ENCODE results near the gene TTC38.
A peak's percentile ranks its signal among the peaks of the same experiment; 100 is the strongest.
"Not testable (repeated sequence)": the region's sequence is repeated elsewhere in the genome, so short reads cannot be mapped to it uniquely, and the experiment has no call there.

Gene TTC38

DNA sequence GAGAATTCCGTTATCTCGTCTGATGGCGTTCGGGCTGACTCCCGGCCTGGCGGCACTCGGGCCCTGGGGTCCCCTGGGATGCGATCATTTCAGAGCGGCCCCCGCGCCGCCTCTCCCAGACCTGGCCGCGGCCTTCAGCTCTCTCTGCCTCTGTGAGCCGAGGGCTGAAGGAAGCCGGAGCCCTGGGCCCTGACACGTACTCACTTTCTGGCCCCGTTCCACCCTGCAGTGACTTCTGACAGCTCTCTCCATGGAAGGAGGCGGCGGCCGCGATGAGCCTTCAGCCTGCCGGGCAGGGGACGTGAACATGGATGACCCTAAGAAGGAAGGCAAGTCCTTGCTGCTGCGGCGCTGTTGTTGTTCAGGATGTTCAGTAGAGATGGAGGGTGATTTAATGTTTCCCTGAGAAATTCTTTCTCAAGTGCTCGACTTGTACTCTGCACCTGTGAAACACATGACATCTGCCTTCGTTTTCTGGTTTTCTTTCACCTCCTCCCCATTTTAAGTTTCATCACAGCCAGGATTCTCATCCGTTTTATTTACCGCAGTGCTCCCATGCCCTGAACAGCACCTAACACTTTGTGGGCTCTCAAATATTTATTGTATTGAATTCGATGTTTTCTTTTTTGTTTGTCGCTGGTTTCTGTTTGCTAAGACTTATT is 29.5 kb downstream of the TTC38 start:
- DNase-seq: peak; percentile 19

DNA sequence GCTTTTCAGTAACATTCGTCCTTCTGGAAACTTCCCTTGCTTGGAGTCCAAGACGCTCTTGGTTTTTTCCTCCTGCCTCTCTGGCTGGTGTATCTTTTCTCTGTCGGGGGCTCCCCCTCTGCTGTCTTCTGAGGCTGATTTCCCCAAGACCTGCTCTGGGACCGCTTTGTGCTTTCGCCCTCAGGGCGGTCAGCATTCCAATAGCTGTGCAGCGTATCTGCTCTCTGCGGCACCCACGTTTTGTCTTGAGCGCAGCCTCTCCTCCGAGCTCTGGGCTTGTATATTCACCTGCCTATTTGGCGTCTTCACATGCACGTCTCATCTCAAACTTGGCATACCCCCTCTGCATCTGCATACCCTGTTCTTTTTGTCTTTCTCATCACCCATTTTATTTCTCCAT is 31.3 kb downstream of the TTC38 start:
- no peak for DNase-seq

- no peak for DNase-seq
Observed at GRCh38 chr22:46300491-46300890, 32.7 kb downstream of the TTC38 start.

- DNase-seq: no peak
Observed at GRCh38 chr22:46303347-46303965, 35.6 kb downstream of the TTC38 start.

- DNase-seq: no peak
Observed at GRCh38 chr22:46308283-46308988, 40.6 kb downstream of the TTC38 start.

DNA sequence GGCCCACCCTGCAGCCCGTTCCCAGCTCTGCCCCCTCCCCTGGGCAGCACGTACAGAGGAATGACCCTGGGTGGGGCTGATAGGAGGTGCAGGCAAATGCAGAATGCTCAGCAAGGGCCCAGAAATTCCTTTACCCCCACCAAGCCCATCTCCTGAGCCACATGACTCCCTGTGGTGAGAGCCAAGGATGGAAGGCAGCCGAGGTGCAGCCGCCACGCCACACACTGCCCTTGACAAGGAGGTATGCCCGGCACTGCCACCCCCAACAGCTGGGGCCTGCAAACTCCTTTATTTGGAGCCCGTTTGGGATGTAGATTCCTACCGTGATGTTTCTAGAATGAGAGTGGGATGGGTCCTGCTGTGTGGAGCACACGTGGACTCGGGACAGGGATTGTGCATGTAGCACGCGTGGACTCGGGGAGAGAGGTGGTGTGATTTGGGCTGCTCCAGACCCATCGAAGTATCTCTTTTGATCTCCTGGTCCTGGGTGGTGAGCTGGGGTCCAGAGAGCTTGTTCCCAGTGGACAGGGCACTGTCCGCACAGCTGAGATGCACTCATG is 41.8 kb downstream of the TTC38 start:
- no peak for DNase-seq

- DNase-seq: no peak
Observed at GRCh38 chr22:46312056-46312455, 44.2 kb downstream of the TTC38 start.

GRCh38 chr22:46312848-46313247 is 45.0 kb downstream of the TTC38 start:
- not testable (repeated sequence) for DNase-seq

GRCh38 chr22:46315976-46316375 is 48.2 kb downstream of the TTC38 start:
- DNase-seq: no peak

DNA sequence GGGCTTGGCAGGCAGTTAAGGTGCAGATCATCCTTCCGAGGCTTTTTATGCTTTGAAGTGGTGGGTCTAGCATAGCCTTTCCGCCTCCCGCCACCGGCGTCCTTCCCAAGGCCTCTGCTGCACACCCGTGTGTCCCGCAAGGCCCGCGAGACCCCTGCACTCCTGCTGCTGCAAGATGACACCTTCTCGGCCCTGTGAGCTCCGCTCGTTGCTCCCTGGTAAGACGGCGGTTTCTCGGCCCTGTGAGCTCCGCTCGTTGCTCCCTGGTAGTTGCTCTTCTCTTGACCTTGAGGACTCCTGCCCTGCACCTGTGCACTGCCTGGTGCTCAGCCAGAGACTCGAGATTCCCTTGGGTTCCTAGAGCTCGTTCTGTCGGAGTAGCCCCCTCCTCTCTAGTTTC is 49.8 kb downstream of the TTC38 start:
- no peak for DNase-seq

DNA sequence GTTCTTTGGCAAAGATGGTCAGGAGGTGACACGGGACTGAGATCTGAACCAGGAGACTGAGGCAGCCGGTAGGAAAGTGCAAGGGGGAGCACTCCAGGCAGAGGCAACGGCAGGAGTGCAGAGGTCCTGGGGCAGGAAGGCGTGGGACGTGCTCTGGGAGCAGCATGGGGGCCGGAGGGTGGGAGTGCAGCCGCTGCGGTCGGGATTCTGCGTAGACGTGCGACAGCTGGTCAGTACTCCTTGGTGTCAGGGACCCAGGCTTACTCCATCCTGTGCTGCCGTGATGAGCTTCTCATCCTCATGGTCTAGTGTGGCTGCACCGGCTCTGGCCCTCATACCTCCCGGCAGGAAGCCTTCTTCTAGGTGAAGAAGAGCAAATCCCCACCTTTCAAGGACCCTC is 50.8 kb downstream of the TTC38 start:
- DNase-seq: no peak

- no peak for DNase-seq
Observed at GRCh38 chr22:46319319-46319718, 51.5 kb downstream of the TTC38 start.

- no peak for DNase-seq
Observed at GRCh38 chr22:46320166-46320710, 52.4 kb downstream of the TTC38 start.

- DNase-seq: no peak
Observed at GRCh38 chr22:46320716-46321386, 53.0 kb downstream of the TTC38 start.

DNA sequence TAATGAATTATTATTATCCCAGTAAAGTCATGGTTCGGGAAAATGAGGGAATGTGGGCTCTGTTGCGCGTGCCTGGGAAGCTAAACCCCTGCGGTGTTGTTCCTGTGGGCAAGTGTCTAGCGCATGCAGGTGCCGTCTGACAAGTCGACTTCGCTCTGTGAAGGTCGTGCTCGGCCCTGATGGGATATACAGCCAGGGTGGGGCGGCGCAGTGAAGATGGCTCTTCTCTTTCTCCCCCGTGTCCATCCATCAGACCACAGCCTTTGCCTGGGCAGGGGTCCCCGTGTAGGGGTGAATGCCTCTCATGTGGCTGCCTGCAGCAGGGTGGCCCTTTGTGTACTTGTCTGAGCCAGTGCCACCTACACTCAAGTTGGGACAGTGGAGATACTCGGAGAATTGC is 54.9 kb downstream of the TTC38 start:
- DNase-seq: no peak

DNA sequence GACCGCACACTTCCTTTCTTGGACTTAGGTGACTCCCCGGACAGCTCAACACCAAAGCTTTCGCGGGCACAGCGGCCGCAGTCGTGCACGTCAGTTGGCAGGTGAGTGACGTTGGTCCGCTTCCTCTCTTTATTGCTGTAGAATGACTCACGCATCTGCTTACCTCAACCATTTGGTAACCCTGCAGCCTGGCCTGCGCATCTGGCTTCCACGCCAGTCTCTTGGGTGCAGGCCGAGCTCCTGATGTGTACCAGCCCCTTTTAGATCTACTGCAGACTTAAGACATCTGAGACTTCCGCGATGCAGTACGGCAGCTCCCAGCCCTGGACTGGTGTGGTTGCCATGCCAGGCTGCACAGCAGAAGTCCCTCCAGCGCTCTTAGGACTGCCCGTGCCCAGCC is 55.4 kb downstream of the TTC38 start:
- no peak for DNase-seq

- DNase-seq: no peak
Observed at GRCh38 chr22:46326066-46326680, 58.4 kb downstream of the TTC38 start.

GRCh38 chr22:46327691-46328465 is 60.1 kb downstream of the TTC38 start:
- no peak for DNase-seq

- DNase-seq: no peak
Observed at GRCh38 chr22:46328797-46329196, 61.0 kb downstream of the TTC38 start.

GRCh38 chr22:46329616-46330015 is 61.8 kb downstream of the TTC38 start:
- no peak for DNase-seq

DNA sequence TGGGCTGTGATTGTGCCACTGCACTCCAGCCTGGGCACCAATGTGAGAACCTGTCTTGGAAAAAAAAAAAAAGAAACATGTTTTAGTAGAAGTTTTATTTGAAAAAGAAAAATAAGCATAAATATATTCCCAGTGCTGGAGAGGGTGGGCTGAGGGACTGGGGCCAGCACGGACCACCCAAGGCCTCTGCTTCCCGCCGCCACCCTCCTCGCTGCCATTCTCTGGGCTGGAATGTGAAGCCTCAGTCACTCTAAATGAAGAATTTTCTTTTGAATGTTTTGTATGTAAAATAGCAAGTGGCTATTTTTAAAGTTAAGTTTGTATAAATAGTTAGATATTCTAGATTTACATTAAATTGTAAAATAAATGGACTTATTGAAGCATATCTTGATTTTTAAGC is 62.6 kb downstream of the TTC38 start:
- DNase-seq: no peak

DNA sequence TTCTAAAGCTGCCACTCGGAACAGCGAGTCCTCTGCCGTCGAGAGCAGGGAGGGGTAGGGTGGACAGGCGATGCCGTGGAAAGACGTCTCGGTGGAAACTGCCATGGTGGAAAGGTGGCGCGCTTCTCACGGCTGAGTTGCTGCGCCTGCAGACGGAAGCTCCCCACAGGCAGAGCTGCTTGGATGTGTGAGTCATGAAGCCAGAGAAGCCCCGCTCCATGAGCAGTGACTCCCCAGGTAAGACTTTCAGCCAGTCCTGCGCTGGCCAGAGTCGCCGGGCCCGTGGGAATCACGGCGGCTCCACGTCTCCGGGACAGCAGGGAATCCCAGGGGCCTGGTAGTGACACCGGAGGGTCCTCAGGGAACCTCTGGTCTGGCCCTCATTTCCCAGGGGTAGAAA is 63.7 kb downstream of the TTC38 start:
- no peak for DNase-seq

Data from stimulated activated CD4-positive, alpha-beta T cell treated with anti-CD3 and anti-CD28 coated beads, Interleukin-1b, Interleukin-23, amount 100 ng/mL, for 48 hours (primary cell).